Measurements from ENCODE around the gene TDRD9. TPM values are rescaled to one million over a fixed set of nuclear protein-coding genes. Genes with fewer than 3 reads are reported as not detected.

Gene TDRD9
- total RNA-seq, 1 donor from 2014 or later = not detected

DNA sequence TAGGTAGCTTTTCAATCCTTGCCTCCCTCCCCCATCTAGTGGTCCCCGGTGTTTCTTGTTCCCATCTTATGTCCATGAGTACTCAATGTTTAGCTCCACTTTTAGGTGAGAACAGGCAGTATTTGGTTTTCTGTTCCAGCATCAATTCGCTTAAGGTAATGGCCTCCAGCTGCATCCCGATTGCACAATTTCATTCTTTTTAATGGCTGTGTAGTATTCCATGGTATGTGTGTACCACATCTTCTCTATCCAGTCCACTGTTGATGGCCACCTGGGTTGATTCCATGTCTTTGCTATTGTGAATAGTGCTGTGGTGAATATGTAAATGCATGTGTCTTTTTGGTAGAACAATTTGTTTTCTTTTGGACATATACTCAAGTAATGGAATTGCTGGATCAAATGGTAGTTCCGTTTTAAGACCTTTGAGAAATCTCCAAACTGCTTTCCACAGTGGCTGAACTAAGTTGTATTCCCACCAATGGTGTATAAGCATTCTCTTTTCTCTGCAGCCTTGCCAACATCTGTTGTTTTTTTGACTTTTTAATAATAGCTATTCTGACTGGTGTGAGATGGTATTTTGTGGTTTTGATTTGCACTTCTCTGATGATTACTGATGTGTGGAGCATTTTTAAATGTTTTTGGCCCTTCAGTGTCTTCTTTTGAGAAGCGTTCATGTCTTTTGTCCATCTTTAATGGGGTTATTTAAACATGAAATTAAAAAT is 123.0 kb downstream of the TDRD9 start:
- TF ChIP-seq, protein P1, sequence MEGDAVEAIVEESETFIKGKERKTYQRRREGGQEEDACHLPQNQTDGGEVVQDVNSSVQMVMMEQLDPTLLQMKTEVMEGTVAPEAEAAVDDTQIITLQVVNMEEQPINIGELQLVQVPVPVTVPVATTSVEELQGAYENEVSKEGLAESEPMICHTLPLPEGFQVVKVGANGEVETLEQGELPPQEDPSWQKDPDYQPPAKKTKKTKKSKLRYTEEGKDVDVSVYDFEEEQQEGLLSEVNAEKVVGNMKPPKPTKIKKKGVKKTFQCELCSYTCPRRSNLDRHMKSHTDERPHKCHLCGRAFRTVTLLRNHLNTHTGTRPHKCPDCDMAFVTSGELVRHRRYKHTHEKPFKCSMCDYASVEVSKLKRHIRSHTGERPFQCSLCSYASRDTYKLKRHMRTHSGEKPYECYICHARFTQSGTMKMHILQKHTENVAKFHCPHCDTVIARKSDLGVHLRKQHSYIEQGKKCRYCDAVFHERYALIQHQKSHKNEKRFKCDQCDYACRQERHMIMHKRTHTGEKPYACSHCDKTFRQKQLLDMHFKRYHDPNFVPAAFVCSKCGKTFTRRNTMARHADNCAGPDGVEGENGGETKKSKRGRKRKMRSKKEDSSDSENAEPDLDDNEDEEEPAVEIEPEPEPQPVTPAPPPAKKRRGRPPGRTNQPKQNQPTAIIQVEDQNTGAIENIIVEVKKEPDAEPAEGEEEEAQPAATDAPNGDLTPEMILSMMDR (IDR thresholded peaks at IDR 0.05; ENCODE audit: insufficient read depth, low read depth, low read length) = no peak
- no peak for TF ChIP-seq EZH2 (IDR thresholded peaks at IDR 0.05; ENCODE audit: insufficient read depth, low read length)
- DNase-seq (ENCODE audit: low read depth) = no peak
- H3K27me3 ChIP-seq (ENCODE audit: insufficient read depth, low read length) = no peaks in the 10 kb centered on the region
- no peaks in the 10 kb centered on the region for H3K36me3 Mint-ChIP-seq (ENCODE audit: low read depth, unreplicated experiment)
- H3K27me3 Mint-ChIP-seq (ENCODE audit: low read depth, unreplicated experiment) = peaks cover 10% of the 10 kb centered on the region
- H3K4me1 ChIP-seq (ENCODE audit: insufficient read depth, low read length) = no peaks in the 10 kb centered on the region
- H3K9ac ChIP-seq (ENCODE audit: low read length) = no peak overlapping the region
- H3K4me3 ChIP-seq (ENCODE audit: insufficient read depth, low read depth, low read length) = no peak overlapping the region
- no peak overlapping the region for H3K27ac Mint-ChIP-seq (ENCODE audit: unreplicated experiment)
- no peaks in the 10 kb centered on the region for H3K9me3 ChIP-seq (ENCODE audit: insufficient read depth, low read depth, low read length)
- H3K4me1 Mint-ChIP-seq (ENCODE audit: low read depth, unreplicated experiment) = peaks cover 8% of the 10 kb centered on the region
- H3K36me3 ChIP-seq (ENCODE audit: insufficient read depth, low read length) = no peaks in the 10 kb centered on the region
- H3K79me2 ChIP-seq (ENCODE audit: insufficient read depth, low read length) = no peaks in the 10 kb centered on the region
- H3K27ac ChIP-seq (ENCODE audit: low read depth, low read length) = no peak overlapping the region
- peaks cover 2% of the 10 kb centered on the region for H3K9me3 Mint-ChIP-seq (ENCODE audit: unreplicated experiment)
- H2AFZ ChIP-seq (ENCODE audit: low read depth, low read length) = no peak overlapping the region
- FAIRE-seq = no peak
- H3K4me2 ChIP-seq (ENCODE audit: low read length) = no peak overlapping the region
- H4K20me1 ChIP-seq (ENCODE audit: insufficient read depth, low read length) = no peaks in the 10 kb centered on the region
- no peak overlapping the region for H3K4me3 Mint-ChIP-seq (ENCODE audit: unreplicated experiment)

DNA sequence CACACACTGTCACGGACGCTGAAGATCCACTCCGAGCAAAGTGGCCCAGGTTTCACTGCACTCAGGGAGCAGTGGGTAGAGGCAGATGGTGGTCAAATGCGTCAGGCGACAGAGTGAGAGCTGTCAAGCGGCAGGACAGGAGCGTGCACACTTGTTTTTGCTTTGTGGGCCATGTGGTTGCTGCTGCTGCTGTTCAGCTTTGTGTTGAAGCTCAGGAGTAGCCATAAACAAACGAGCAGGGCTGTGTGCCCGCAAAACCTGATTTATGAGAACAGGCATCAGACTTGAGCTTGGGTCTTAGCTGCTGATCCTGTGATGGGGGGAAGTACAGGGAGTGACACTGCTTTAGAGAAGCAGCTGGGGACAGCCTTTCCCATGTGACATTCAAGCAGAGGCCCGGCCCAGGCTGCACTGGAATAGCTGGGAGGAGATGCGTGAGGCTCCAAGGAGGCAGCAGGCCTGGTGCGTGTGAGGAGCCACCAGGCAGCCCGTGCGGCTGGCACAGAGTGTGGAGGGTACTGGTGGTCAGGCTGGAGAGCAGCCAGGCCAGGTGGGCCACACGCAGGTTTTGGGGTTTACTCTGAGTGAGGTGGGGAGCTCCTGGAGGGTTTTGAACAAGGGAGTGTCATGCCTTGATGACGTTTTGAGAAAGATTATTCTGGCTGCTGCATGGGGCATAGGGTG is 126.1 kb downstream of the TDRD9 start:
- DNase-seq (ENCODE audit: low read depth) (no peak), FAIRE-seq (no peak)

More for the DNA sequence above, 126.1 kb downstream of the TDRD9 start:
- Histone ChIP-seq H2AFZ (ENCODE audit: low read depth, low read length) (no peak overlapping the region), H3K27me3 (ENCODE audit: insufficient read depth, low read length) (no peaks in the 10 kb centered on the region), H3K4me2 (ENCODE audit: low read length) (no peak overlapping the region), H3K4me1 (ENCODE audit: insufficient read depth, low read length) (no peaks in the 10 kb centered on the region), H3K9ac (ENCODE audit: low read length) (no peak overlapping the region), H3K9me3 (ENCODE audit: insufficient read depth, low read depth, low read length) (no peaks in the 10 kb centered on the region), H4K20me1 (ENCODE audit: insufficient read depth, low read length) (no peaks in the 10 kb centered on the region), H3K79me2 (ENCODE audit: insufficient read depth, low read length) (no peaks in the 10 kb centered on the region), H3K27ac (ENCODE audit: low read depth, low read length) (no peak overlapping the region), H3K36me3 (ENCODE audit: insufficient read depth, low read length) (no peaks in the 10 kb centered on the region), H3K4me3 (ENCODE audit: insufficient read depth, low read depth, low read length) (no peak overlapping the region)
- no peaks in the 10 kb centered on the region for H3K36me3 Mint-ChIP-seq (ENCODE audit: low read depth, unreplicated experiment)
- H3K4me1 Mint-ChIP-seq (ENCODE audit: low read depth, unreplicated experiment) = no peaks in the 10 kb centered on the region
- TF ChIP-seq, protein P1 (IDR thresholded peaks at IDR 0.05; ENCODE audit: insufficient read depth, low read depth, low read length) = no peak
- no peak for TF ChIP-seq EZH2 (IDR thresholded peaks at IDR 0.05; ENCODE audit: insufficient read depth, low read length)
- H3K9me3 Mint-ChIP-seq (ENCODE audit: unreplicated experiment) = no peaks in the 10 kb centered on the region
- no peak overlapping the region for H3K27ac Mint-ChIP-seq (ENCODE audit: unreplicated experiment)
- no peak overlapping the region for H3K4me3 Mint-ChIP-seq (ENCODE audit: unreplicated experiment)
- peaks cover 24% of the 10 kb centered on the region for H3K27me3 Mint-ChIP-seq (ENCODE audit: low read depth, unreplicated experiment)
